ENCODE results near the gene NME9.

Gene NME9

DNA sequence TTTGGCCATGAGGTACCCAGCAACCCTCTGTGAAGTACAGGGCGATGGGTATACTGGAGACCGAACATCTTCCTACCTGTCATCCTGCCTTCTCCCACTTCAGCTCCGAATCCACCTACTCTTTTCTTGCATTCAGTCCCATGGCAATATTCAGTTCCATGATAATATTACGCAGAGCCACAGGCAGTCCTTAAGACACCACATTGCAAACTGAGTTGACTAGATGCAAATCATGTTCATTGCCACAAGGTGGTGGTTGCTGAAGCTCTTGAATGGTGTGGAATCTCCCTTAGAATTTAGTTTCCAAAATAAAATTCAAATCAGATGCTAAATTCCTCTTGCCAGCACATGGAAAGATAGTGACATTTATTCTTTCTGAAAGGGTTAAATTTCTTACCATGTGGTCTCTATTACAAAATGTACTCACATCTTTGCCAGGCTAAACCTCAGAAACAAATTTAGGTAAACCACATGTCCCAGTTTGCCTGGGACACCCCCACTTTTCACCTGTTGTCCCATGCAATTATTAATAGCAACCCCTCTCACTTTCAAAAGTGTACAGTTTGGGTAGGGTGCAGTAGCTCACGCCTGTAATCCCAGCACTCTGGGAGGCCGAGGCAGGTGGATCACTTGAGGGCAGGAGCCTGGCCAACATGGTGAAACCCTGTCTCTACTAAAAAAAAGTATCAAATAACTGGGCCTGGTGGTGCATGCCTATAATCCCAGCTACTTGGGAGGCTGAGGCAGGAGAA is 1.7 kb upstream of the NME9 start:
- DNase-seq: no peak

DNA sequence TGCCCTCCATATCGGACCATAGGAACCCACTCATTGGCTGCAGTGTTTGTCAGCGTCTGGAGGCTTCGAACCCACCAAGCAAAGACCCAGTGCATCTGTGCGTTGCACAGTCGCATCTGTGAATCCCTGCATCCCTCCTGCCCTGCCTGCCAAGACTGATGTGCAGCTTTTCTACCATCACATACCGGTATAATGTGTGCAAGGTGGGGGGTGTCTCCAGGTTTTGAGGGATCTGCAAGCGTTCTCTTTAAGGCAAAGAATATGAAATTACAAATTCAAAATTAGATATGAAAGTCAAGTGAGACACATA is 288 bp upstream of the NME9 start:
- DNase-seq: no peak

DNA sequence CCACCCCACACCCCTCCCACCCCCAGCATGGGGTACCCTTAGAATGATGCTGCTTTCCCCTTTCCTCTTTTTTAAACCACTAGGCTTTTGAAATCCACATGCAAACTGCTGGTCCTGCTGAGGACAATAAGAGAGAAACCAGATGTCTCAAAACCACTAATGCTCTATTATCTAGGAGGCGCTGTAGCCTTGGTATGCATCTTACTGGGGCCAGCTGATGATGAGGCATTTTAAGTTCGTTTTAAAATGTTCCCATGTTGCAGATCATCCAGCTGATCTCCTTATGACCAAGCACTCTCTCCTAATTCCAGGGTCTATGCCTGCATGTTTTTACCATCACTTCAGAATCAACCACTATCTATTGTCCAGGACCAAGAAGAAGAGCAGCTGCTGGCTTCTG is 1.3 kb downstream of the NME9 start:
- DNase-seq: no peak

DNA sequence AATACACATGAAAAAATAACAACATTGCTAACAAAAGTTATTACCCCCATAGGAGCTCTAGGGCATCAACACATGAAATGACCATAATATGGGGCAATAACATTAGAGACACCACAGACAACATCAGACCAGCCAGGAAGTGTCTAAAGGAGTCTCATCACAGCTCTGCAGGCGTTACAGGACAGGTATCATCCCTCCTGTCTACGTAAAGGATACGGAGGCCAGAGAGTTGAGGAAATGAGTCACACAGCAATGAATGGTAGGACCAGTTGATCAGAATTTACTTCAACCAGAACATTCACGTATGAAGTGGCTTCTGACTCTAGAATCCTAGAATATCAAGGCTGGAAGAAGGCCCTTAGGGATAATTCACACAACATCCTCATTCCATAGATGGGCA is 1.8 kb downstream of the NME9 start:
- no peak for DNase-seq

DNA sequence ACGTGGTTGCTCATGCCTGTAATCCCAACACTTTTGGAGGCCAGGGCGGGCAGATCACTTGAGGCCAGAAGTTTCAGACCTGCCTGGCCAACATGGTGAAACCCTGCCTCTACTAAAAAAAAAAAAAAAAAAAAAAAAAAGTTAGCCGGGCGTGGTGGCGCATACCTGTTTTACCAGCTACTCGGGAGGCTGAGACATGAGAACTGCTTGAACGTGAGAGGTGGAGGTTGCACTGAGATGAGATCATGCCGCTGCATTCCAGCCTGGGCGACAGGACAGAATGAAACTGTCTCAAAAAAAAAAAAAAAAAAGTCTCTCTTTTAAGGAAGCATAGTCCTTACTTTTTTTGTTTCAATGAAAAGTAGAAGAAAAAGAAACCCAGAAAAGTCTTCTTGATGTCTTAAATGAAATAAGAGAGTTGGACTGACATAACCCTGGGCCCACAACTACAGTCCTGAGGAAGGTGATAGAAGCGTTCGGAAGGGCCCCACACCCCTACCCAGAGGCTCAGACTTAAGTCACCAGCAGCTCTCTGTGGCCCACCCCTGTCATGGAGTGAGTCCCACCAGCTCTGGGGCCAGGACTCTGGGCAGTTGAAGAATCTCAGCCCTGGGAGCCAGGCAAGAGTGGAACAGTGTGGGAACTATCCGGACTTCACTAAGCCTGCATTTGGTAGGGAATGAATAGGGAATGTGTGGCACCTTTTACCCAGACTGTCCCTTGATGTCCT is 2.6 kb downstream of the NME9 start:
- no peak for DNase-seq

DNA sequence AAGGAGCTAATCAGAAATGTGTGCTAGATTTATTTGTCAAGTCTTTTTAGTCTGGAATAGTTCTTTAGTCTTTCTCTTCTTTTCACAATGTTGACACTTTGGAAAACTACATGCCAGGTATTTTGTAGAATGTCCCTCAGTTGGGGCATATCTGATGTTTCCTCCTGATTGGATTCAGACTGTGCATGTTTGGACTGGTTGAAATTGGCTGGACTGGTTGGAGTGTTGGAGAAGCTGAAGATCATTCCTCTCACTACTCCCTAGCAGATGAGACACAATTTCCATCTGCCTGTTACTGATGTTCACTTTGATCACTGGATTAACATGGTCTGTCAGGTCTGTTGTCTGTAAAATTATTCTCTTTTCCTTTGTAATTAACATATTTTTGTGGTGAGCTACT is 3.7 kb downstream of the NME9 start:
- DNase-seq: no peak

DNA sequence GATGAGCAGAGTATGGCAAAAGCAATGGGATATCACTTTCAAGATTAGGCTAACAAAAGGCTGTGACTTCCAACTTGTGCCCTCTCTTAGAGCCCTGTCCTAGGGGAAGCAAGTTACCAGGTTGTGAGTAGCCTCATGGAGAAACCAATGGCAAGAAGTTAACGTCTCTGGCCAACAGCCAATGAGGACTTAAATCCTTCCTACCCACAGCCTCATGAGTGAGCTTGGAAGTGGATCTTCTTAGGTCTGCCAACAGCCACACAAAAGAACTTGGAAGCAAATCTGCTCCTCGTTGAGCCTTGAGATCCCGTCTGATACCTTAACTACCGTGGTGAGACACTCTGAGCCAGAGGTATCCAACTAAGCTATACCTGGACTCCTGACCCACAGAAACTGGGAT is 5.7 kb downstream of the NME9 start:
- no peak for DNase-seq

DNA sequence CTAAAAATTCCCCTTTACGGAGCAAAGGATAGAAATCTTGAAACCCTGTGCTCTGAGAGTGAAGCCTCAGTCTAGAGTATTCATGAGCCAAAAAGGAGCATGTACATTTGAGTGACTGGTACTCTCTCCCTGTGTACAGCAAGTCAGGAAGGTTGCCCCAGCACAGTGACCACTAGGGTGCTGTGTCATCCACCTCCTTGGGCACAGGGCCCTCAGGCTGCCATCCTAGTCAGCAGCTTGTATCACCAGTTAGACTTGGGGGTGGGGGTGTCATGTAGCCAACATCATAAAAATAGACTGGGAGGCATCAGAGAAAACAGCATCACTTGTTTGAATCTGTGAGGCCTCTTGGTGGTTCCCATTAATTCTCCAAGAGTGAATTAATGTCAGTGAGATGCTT is 12.0 kb downstream of the NME9 start:
- no peak for DNase-seq

DNA sequence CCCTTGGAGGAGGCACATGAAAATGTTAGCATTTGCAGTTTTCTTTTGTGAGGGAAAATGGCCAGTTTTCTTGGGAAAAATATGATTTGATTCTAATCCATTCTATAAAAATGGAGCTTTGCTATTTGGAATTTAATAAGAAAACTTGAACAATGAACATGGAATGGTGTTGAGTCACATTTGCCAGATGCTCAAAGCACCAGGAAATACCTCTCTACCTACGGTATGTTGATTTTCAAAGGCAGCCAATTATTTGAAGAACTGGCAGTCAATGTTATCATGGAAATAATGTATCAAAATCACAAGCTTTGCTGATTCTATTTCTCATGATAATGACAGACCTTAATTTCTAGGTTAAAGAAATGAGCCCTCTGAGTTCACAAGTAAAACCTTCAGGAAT is 14.9 kb downstream of the NME9 start:
- no peak for DNase-seq

DNA sequence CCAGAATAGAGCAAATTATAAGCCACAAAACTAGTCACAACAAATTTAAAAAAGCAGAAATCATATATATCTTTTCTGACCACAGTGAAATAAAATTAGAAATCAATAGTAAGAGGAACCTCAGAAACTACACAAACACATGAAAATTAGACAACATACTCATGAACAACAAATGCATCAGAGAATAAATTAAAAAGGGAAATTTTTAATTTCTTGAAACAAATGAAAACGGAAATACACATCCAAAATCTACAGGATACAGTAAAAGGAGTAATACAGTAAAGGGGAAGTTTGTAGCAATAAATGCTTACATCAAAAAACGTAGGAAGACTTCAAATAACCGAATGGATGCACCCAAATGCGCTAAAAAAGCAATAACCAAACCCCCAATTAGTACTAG is 19.2 kb downstream of the NME9 start:
- no peak for DNase-seq

DNA sequence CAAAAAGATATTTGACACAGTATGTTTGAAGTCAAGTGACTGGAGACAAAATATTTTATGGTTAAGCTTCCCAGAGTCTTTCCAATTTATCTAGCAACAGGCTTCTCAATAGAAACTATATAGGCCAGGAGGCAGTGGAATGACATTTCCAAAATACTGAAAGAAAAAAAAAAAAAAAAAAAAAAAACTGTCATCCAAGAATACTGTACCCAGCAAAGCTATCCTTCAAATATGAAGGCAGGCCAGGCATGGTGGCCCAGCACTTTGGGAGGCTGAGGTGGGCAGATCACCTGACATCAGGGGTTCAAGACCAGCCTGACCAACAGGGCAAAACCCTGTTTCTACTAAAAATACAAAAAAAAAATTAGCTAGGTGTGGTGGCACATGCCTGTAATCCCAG is 20.9 kb downstream of the NME9 start:
- DNase-seq: no peak

DNA sequence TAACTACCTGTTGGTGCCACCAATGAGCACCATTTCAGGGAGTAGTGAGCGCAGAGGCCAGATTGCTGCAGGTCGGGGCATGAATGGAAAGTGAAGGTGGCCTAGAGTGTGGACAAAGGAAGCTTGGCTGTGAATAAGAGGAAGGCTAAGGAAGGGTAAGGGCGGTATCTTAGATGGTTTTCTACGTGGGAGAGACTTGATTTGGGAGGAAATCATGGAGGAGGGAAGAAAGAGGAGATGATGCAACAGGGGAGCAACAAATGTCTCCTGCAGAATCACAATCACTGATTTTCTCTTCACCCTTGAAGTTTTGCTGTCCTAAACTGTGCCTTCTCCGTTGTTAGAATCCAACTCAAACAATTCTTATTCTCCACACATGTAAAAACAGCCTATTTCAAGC is 21.8 kb downstream of the NME9 start:
- no peak for DNase-seq

DNA sequence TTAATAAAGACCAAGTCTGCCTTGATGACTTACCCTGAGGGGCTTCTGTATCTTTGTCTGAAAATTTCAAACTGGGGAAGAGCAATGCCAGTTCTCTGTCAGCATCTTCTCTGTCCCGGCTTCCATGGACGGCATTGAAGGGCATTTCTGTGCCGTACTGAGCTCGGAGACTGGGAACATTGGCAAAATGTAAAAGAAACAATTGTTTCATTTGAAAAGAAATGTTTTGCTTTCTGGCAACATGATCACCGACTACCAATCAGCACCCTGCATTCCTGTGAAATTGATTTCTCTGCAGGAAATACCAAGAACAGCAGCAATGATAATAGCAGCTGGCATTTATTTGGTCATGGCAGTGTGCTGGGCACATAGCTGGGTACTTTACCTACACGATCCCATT is 26.2 kb downstream of the NME9 start:
- no peak for DNase-seq

DNA sequence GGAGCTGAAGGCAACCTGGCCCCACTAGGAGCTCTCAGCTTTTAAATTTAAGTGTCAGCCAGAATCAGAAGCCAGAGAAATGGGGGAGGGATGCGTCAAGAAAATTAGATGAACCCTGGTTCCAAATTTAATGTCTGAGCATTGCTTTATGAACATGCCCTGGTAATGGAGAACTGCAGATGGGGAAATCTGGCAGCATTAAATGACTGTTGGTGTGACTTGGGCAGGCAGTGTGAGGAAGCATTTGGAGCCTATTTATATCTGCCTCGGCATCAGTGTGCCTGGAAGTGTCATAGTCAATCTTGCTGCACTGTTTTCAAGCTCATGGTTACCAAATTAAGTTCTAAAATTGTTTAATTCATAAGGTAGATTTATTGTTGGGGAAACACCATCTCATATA is 29.0 kb downstream of the NME9 start:
- no peak for DNase-seq

DNA sequence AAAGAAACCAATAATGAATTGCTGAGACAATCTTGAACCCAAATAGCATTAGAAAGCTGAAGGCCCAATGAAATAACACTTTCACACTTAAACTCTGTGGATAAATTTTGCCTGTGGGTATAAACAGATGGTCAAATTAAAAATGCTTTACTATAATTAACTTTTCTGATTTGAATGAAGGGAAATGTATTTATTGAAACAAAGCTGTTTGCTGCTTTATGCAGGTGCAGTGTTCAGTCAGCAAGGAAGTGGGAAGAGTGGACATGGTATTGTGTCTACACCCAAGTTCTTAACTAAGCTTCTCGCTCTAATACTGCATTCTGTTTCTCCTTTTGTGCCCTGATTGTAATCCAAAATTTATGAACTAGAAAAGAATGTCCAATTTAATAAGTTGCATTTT is 31.8 kb downstream of the NME9 start:
- no peak for DNase-seq

DNA sequence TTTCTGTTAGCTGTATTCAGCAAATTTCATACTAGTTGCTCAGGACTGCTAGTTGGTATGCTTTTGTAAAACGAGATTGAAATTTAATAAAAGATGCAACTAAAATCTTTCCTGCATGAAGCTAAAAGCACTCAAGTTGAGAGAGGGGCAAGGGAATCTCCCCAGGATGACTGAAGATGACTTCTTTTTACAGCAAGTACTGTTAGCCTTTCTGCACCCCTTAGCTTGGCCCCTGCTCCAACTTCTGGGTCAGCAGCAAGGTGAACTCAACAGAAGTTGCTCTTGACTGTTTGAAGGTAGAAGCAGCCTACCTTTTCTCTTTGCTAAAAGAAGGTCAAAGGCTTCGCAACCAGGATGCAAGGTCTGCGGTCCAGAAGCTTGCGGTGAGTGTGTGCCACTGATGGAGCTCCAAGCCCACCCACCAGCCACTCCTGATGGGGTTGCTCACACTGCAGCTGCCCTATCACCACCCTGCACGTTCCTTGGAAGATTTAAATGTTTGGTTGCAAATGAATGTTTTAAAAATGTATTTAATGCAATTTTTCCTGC is 32.5 kb downstream of the NME9 start:
- no peak for DNase-seq

DNA sequence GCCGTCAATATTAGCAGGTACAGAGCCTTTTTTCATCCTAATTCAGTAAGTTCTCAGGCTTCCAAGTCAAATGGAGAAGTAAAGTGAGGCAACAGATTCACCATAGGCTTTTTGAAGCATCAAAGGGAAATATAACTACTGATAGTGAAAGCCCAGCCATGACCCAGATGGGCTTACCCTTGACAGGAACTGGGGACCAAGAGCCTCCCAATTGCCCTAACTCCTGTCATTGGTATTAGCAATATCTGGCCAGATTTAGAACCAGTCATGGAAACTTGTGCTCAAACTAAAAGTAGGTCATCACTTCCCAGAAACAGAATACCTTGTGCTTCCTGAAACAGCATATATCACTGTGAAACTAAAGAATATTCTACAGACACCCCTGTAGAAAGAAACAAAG is 33.0 kb downstream of the NME9 start:
- DNase-seq: no peak

DNA sequence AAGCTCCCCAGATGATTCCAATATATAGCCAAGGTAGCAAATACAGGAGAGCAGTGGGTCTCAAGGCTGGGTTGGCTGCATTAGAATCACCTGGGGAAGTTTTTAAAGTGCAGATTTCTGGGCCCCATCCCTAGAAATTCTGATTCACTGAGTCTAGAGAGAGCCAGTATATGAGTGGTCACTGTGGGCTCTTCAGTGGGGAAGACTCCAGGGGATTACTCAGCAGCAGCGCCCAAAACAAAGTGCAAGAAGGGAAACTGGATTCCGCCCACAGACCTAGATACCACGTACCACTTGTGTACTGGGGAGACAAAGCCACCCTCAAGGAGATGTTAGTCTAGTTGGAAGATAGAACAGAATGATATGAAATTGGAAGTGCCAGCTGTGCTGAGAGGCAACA is 40.0 kb downstream of the NME9 start:
- no peak for DNase-seq

DNA sequence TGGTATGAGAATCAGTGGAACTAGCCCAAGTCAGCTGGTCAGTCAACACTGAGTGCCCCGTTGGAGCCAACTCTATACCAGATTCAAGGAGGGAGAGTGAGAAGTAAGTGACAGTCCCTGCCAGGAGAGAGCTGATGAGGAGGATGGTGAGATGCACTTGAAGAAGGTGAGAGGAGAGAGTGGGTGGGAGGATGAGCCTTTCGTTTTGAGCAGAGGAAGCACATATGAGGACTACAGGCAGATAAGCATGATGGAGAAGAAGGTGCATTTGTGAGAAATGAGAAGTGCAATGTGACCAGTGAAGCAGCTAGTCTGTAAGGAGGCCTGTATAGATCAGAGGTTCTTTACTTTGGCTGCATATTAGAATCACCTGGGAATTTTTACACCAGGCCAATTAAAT is 40.4 kb downstream of the NME9 start:
- DNase-seq: no peak

DNA sequence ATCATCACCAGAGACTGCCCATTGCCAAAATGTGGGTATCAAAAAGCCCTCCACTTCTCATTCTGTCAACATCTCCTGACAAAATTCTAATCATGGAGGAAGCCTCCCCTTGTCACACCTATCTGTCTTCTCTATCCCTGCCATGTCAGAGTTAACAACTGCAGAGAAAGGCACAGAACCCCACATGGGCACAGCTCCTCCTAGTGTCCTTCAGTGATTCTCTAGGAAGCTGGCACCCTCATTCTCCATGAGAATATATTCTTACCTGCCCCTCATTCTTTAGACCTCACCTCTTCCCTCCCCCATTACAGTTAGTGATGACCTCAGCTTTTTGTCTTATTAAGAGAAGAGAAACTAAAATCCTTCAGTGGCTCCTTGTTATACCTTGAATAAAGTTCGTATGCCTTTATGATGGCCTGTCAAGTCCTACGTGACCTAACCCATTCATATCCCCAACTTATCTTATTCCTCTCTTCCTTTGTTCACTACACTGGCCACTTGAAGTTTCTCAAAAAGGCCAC is 44.6 kb downstream of the NME9 start:
- no peak for DNase-seq

DNA sequence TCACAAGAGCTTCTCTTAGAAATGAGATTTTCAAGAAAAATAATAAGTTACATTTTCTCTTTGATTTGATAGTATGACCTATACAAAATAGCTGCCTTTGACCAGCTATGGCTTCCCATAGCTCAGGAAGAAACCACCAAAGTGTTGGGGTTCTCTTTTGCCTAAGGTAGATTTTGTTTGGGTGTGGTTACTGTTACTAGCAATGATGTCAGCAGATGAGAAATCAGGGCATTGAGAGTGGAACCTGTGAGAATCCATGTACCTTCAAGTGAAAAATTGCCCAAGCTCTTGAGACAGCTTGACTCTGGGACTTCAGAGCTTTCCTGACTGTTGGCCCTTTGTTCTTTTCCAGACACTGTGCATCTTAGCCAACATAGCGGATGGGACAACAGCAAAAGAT is 45.6 kb downstream of the NME9 start:
- DNase-seq: no peak

DNA sequence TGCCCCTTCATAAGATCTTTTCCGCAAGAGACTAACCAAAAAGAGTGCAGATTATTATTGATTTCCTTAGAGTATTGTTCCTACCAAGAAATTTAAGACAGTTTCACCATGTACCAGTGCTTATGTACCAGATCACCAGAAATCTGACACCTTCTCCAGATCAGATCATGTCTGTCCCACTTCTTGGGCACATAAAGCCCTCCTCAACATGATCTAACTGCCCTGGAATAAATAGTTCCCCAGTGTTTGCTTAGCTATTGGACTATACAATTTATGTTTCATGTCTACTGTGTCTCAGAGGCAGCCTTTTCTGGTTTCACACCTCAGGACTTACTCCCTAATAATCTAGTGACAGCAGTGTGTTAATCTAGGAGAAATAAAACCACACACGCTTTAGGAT is 46.8 kb downstream of the NME9 start:
- no peak for DNase-seq

DNA sequence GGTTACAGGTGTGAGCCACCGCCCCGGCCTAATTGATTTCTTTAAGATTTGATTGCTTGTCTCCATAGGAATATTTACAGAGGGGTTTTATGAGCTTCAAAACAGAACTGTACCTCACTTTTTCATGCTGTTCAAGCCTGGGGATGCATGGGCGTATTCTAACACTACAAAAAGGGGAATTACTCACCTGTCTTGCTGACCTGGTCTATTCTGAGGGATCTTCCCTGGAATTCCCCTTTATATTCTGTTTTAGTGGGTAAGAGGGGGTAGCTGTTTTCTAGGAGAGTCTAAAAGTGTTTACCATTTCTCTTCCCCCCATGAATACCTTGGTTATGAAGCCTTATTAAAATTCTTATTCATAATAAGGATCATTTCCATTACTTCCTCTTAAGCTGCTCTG is 48.1 kb downstream of the NME9 start:
- no peak for DNase-seq

DNA sequence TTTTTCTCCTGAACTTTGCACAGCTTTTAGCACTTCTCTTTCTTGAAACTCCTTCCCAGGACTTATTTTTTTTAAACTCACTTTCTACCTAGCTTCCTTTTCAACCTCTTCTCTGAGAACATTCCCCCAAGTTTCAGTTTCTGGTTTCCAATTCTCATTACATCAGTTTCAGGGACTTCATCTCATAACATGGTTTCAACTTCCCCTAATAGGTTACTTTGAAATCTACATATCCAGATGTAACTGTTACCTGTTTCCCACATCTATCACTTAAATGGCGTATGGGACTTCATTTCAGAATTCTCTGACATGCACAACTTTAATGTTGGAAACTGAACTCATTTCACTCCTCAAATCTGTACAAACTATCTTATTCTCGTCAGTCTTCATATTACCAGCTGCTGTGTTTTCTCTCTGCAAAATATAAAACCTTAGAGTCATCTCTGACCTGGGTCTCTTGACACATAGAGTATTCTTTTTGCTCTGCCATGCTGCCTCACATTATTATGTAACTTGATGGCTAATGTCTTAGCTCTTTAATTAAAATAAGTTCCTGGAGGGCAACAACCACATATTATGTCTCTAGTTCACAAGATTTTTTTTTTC is 58.4 kb downstream of the NME9 start:
- no peak for DNase-seq

All from DMS79 (cell line).